Measurements from ENCODE around the gene PRLHR.
A peak's percentile ranks its signal among the peaks of the same experiment; 100 is the strongest.

DNA sequence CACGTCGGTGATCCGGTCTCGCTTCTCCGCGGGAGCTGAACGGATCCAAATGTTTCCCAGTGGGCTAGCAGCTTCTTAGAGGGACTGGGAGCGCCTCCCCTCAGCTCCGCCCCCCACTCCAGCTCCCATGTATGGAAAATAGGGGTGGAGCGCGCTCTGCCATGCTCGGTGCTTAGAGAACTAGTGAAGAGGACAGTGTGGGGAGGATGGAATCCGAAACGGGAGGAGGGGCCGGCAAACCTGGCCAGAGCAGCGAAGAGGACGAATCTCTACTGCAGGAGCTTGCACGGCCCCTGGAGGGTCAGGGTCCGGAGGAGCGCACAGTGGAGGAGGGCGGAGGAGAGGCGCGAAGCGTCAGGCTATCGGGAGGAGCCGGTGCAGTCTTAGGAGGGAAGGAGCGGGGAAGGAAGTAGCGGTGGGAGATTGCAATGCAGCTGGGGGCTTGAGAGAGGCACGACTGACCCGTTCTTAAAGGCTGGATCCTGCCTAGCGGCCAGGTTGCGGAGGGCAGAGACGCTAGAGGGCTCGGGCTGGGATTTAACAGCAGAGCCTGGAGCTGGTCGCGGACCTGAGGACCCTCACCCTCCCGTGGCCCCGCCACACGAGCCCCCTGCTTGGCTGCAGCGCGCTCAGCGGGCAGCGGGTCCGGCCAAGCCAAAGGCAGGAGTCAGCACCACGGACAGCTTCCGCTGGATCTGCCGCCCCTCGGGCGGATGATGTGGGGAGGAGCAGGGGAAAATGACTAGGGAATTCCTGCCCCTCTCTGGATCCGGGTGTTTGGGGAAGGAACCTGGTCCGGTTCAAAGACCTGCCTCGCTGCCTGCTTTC is at the start of gene PRLHR:
- TF ChIP-seq CTCF (IDR thresholded peaks at IDR 0.05; ENCODE audit: insufficient read depth, low read length) (no peak), REST (IDR thresholded peaks at IDR 0.05; ENCODE audit: insufficient replicate concordance, low read depth) (peak; percentile 94), POLR2AphosphoS5 (IDR thresholded peaks at IDR 0.05; ENCODE audit: low read depth) (no peak), GABPA (IDR thresholded peaks at IDR 0.05; ENCODE audit: low read depth) (no peak), SPI1 (IDR thresholded peaks at IDR 0.05; ENCODE audit: borderline replicate concordance, low read depth) (no peak)
